GM21786 (cell line): ENCODE measurements around the gene MCRIP2.

Experiments
- ATAC-seq: cut with Tn5 transposase; IDR thresholded peaks from one replicate; pipeline ENCODE4 v1.9.1; 2021; ENCODE audit not compliant: unreplicated experiment

Gene MCRIP2

GRCh38 chr16:695355-696089 is 53.9 kb downstream of the MCRIP2 start:
- ATAC-seq: no peak
